ENCODE measurements around the gene RORC. TPM values are rescaled to one million over a fixed set of nuclear protein-coding genes. Genes with fewer than 3 reads are reported as not detected.

Gene RORC
- total and polyA plus RNA-seq, 2 of the 8 experiments (the other 6 are each of a cell fraction or from before 2014, with no cell fraction given): 0.44 to 0.54 TPM

DNA sequence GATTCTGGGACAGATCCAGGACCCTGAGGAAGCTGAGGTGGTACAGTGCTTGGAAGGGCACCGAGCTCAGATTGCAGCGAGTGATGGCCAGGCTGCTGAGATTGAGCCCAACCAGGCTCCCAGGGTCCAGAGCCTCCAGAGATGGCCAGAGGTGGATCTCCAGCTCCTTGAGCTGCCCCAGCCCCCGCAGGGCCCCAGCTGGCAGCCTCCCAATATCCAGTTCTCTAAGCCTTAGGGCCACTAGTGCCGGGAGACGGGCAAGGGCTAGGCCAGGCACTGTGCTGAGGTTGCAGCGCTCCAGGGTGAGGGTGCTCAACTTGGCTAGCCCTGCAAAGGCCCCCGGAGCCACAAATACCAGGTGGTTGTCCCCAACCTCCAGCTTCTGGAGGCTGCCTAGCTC, 29.8 kb downstream of the RORC start:
- POLR2A ChIA-PET (ENCODE audit: partially characterized antibody): interaction anchor here (1.4 to 3.2 kb wide), 2 partner anchors 10 to 39 kb away, joined by 3 to 9 read pairs; partner anchors contain the start of gene MRPL9
- H2AK5ac ChIP-seq (ENCODE audit: low read depth, low read length): no peak overlapping the region
- WGBS, 2 experiments (ENCODE audit: extremely low coverage in 1 of 2, insufficient coverage in 1 of 2, insufficient read length in 1 of 2, insufficient replicate concordance in 2 of 2, low coverage in 1 of 2, low lambda C conversion rate in 2 of 2, missing lambda C conversion rate in 1 of 2): 96% methylated on average over 7 of the region's 7 CpGs; no CpG with 5 or more reads in 1 of the 2 experiments
- no peak overlapping the region for H3K4me2 ChIP-seq (ENCODE audit: insufficient read depth in 1 of 2, low read depth in 2 of 2, low read length in 2 of 2)
- H3K79me1 ChIP-seq (ENCODE audit: low read depth, low read length): no peaks in the 10 kb centered on the region
- H4K8ac ChIP-seq (ENCODE audit: extremely low read depth, insufficient read depth, low read length): 0 out of 2 replicates have a peak overlapping the region, but pooled peaks have one; percentile 8
- H3K27ac ChIP-seq (ENCODE audit: low read depth, low read length): no peak overlapping the region
- no peaks in the 10 kb centered on the region; a peak in 1 of 7 replicates for H3K4me1 ChIP-seq (replicated peaks in 1 of 4; ENCODE audit: control insufficient read depth in 3 of 4, insufficient read depth in 4 of 4, low read length in 3 of 4)
- H2BK5ac ChIP-seq (ENCODE audit: low read depth, low read length): no peak overlapping the region
- H3K4me3 ChIP-seq (ENCODE audit: extremely low read depth in 1 of 4, insufficient read depth in 2 of 4, low read depth in 3 of 4, low read length in 4 of 4): no peak overlapping the region
- no peaks in the 10 kb centered on the region for H3K79me2 ChIP-seq (ENCODE audit: control insufficient read depth in 1 of 2, insufficient read depth in 2 of 2, low read length in 2 of 2)
- H3K14ac ChIP-seq (ENCODE audit: insufficient read length): no peak overlapping the region
- no peak overlapping the region for H4K5ac ChIP-seq (ENCODE audit: insufficient read length, low read depth, low read length)
- no peak for FAIRE-seq
- H4K91ac ChIP-seq (replicated peaks; ENCODE audit: insufficient read length, low read length): no peak overlapping the region
- H3K9me3 ChIP-seq (ENCODE audit: insufficient read depth in 2 of 2, low read depth in 1 of 2, low read length in 1 of 2): no peaks in the 10 kb centered on the region
- H3K27me3 ChIP-seq (replicated peaks in 1 of 4; ENCODE audit: control insufficient read depth in 3 of 4, extremely low read depth in 1 of 4, insufficient read depth in 3 of 4, low read length in 3 of 4): peaks cover 0 to 3% (median 1%) of the 10 kb centered on the region in 4 experiments; a peak in 1 of 7 replicates
- CTCF ChIA-PET (ENCODE audit: partially characterized antibody): interaction anchor here (1.6 to 2.4 kb wide), 4 partner anchors 10 to 33 kb away, joined by 5 to 9 read pairs (median 8); partner anchors contain the start of gene TDRKH
- H2BK120ac ChIP-seq (replicated peaks; ENCODE audit: low read depth, low read length): no peak overlapping the region
- DNase-seq (ENCODE audit: low read depth in 1 of 2, low spot score in 2 of 2): no peak
- H4K20me1 ChIP-seq (replicated peaks in 1 of 2; ENCODE audit: control insufficient read depth in 1 of 2, insufficient read depth in 2 of 2, low read length in 2 of 2): no peaks in the 10 kb centered on the region
- no peak overlapping the region for H2BK12ac ChIP-seq (ENCODE audit: low read depth, low read length)
- no peak overlapping the region for H3K56ac ChIP-seq (replicated peaks; ENCODE audit: insufficient read length, low read depth, low read length)
- no peak overlapping the region for H3K23ac ChIP-seq (ENCODE audit: insufficient read length)
- no peaks in the 10 kb centered on the region for H3K23me2 ChIP-seq (ENCODE audit: low read depth, low read length)
- no peak overlapping the region for H2BK15ac ChIP-seq (ENCODE audit: low read length)
- no peak overlapping the region for H2AFZ ChIP-seq (ENCODE audit: low read length)
- H3K18ac ChIP-seq (ENCODE audit: extremely low read depth, low read length): no peak overlapping the region
- no peaks in the 10 kb centered on the region for H3K36me3 ChIP-seq (ENCODE audit: control insufficient read depth in 2 of 4, insufficient read depth in 4 of 4, low read length in 3 of 4)
- H3K9ac ChIP-seq (replicated peaks in 1 of 4; ENCODE audit: extremely low read depth in 1 of 4, low read depth in 3 of 4, low read length in 3 of 4): no peak overlapping the region
- no peak overlapping the region for H2BK20ac ChIP-seq (ENCODE audit: low read length)
- no peak overlapping the region for H3K4ac ChIP-seq (replicated peaks; ENCODE audit: insufficient read length, low read depth, low read length)
- TF ChIP-seq TBP (IDR thresholded peaks at IDR 0.05; ENCODE audit: low read depth, low read length): no peak
- TF ChIP-seq SIN3A (conservative IDR thresholded peaks at IDR 0.05 in 1 of 2, IDR thresholded peaks at IDR 0.05 in 1 of 2; ENCODE audit: low read depth in 1 of 2, low read length in 2 of 2): no peak
- TF ChIP-seq YY1 (IDR thresholded peaks at IDR 0.05; ENCODE audit: low read depth, low read length): no peak
- no peak for TF ChIP-seq POU5F1 (IDR thresholded peaks at IDR 0.05; ENCODE audit: low read depth, low read length)
- no peak for TF ChIP-seq TAF1 (IDR thresholded peaks at IDR 0.05; ENCODE audit: low read depth, low read length)
- TF ChIP-seq POLR2AphosphoS5 (IDR thresholded peaks at IDR 0.05; ENCODE audit: low read depth, low read length): no peak
- TF ChIP-seq GTF2F1 (IDR thresholded peaks at IDR 0.05; ENCODE audit: borderline replicate concordance, low read depth, low read length): no peak
- TF ChIP-seq ATF3 (IDR thresholded peaks at IDR 0.05; ENCODE audit: insufficient read depth, low read depth, low read length): no peak

Measured in H1 (cell line).